HG02970 (cell line): ENCODE data around the gene DNMT3A.

ENCODE experiments used
- ATAC-seq: cut with Tn5 transposase; IDR thresholded peaks from one replicate; pipeline ENCODE4 v1.9.1; 2021; ENCODE audit warnings: mild to moderate bottlenecking, moderate library complexity, moderate number of reproducible peaks; ENCODE audit not compliant: unreplicated experiment, low FRiP score

The DNMT3A gene

DNA sequence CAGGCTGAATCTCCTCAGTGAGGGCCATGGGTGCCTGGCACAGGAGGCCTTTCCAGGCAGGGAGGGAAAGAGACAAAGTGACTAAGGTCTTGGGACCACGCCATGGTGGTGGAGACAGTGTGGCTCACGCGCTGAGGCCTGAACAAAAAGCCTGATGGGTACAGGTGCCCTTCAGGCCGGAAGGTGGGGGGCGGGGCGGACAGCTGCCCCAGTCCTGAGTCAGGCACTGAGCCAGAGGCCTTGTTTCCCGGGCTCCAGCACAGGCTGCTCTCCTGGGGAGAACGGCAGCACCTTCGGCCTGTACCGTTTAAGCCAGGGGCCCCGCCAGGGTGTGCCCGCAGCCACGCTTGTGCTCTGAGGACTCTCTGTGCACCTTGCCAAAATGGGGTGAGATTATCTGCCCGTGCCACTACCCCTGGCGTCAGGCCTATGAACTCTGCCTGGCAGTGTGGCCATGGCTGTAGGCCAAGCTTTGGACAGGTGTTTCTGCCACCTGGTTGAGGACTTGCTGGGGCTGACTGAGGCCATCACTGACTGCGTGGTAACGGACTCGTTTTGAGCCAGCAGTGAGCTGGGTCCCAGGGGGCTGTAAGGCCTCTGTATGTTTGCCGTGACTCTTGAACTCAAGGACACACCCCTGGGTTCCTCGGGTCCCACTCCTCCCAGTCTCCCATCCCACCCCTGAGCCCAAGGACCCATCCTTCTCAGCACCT is 31.7 kb upstream of the DNMT3A start:
- no peak for ATAC-seq

DNA sequence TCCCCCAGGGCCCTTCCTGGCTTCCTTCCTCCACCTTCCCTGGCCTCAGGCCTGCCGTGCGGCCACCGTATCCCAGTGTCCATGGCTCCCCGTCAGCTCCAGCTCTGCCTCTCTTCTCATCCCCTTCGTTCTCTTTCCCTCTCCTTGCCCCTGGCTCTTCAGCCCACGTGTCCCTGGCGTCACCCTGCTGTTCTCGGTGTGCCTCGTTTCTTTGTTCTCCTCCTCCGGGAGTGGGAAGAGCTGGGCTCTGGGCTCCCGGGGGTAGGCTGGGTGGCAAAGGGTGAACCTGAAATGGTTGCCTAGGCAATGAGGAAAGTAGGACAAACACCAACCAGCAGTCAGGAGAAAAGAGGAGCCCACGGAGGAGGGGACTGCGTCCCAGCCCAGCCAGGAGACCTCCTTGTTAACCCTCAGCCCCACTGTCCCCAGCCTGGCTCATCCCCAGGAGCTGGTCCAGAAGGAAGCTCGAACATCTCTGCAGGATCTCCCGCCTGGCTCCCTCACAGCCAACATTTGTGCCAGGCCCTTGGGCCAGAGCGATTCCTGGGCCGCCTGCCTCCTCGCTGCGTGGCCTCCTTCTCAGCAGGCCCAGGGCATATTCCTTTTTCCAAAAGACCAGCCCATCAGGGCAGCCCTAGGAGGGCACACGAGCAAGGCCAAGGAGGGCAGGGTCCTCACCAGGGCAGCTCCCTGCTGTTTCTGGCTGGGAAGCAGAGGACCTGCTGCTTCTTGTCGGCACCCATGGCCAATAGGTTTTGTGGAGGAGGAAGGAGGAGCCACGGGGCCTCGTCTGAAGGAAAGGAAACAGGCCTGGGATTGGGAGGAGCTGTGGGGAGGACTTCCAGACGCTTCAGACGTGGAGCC is 30.9 kb upstream of the DNMT3A start:
- no peak for ATAC-seq

DNA sequence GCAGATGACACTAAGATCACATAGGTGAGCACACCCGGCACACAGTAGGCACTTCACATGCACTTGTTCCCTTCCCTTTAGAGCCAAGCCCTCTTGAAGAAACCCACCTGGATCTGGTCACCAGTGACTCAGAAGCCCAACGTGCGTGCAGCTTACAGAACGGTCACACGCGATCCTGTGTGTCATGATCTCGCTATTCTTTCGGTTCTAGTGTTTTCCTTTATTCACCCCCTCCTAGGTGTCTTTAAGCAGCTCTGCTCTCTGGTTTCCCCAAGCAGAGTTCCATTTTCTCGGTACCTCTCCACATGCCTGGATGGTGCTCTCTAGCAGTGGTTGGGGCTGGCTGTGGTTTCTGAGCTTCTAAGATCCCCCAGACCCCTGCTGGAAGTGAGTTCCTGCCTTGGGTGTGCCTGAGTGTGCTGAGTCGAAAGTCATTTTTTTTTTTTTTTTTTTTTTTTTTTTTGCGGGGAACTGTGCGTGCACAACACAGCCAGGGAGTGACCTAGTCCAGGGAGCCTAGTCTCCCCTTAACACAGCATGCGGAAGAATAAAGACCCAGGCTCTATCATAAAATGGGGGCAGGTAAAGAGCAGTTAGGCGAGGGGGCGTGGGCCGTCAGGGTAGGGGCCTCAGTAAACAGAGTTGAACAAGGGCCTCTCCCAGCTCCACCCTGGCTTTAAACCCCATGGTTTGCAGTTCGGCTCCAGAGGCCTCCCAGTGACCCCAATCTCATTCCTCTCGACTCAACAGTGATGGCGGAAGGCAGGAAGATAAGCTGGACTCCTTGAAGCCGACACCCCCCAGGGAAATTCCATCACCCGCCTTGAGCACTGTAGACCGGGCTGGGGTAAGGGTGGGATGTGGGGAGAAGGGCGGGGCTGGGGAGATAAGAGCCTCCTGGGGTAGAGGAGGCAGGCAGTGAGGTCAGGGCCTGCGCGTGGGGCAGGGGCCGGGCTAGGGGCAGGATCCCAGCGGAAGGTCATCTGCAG is 29.8 kb upstream of the DNMT3A start:
- no peak for ATAC-seq

DNA sequence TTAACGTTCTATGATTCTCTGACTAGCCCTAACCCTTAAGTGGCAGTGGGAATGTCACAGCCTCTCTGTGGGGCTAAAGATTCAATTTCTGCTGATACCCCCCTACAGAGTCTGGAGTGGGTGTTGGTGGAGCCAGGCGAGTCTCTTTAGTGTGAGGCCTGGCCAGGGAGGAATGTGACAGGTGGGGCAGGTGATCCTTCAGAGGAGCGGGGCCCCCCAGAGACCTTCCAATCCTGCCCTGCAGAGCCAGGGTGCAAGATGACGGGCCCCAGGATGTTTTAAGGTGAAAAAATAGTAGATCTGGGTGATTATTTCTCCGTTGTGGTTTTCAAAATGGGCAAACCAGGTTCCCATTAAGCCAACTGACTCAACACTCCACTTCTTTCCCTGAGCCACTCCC is 28.2 kb upstream of the DNMT3A start:
- no peak for ATAC-seq

DNA sequence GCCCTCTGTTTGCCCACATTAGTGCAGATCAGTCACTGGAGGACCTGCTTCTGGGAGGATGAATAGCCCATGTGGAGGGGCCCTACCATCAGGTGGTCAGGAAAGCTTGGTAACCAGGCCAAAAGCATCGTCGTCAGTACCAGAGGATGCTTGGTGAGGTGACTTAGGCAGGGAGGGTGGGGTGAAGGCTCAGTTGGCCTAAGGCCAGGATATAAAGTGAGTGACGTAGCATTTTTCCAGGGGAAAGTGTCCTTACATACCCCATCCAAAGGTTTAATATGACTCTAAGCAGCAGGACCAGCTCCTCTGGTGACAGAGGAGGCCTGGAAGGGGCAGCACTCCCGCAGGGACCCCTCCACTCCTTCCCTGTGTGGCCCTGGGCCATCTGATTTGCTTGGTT is 27.7 kb upstream of the DNMT3A start:
- ATAC-seq = no peak

DNA sequence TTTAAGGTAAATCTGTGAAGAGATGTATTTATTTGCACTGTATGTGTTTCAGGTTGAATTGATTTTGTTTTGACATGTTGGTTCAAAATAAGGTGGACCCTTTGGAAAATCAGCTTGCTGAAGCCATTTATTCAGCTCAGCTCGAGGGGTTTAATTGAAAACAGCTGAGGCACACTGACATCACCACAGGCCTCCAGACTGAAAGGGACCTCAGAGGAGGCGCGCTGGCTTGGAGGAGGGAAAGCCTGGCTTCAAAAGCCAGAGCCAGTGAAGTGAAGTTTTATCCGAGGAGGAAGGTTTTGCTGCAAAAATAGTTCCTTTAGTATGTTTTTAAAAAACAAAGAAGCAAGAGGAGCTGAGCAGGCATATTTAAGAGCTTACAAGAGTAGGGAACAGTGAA is 26.9 kb upstream of the DNMT3A start:
- no peak for ATAC-seq

DNA sequence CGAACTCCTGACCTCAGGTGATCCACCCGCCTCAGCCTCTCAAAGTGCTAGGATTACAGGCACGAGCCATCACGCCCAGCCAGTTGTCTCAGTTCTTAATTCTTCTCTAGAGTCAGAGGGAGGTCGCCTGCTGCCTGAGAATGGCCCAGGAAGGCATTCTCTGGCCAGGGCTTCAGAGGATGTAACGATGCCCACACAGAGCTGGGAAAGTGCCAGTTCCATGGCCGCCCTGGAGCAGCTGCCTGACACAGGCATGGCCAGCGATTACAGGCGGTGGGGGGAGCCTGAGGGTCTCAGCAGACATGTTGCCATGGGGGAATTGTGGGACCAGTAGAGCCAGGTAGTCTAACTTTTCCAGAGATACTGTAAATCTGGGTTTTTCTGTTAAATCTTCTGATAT is 25.6 kb upstream of the DNMT3A start:
- no peak for ATAC-seq

DNA sequence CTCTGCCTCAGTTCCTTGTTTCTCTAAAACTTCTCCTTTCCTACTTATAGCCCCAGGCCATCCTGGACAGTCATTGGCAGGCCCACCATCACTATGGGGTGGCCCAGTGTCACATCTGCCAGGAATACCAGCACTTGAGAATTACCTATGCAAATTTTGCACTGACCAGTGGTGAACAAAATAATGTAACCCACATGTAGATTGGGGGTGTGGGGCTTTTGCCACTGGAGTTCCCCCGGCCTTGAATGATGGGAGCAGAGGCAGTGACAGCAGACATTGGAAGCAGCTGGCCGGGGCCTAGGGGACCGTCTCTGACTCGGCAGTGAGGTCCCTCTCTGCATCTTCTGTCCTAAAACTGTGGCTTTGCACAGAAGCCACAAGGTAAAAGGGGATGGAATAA is 24.9 kb upstream of the DNMT3A start:
- no peak for ATAC-seq

DNA sequence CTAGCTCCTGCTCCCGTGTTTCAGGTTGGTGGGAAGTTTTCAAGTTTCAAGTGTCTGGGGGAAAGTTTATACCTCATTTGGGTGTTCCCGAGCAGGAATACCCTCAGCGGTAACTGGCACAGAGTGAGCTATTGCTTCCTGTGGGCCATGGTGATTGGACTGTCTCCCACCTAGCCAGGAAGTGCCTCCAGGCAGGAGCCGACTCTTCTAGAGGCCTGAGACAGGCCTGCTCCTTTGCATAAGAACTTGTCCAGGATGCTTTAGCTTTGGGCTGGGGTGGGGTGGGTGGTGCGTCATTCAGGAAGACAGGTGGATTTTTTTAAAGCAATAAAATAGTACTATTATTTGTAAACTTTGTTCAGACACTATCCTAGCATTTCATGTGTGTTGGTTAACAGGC is 23.5 kb upstream of the DNMT3A start:
- no peak for ATAC-seq

DNA sequence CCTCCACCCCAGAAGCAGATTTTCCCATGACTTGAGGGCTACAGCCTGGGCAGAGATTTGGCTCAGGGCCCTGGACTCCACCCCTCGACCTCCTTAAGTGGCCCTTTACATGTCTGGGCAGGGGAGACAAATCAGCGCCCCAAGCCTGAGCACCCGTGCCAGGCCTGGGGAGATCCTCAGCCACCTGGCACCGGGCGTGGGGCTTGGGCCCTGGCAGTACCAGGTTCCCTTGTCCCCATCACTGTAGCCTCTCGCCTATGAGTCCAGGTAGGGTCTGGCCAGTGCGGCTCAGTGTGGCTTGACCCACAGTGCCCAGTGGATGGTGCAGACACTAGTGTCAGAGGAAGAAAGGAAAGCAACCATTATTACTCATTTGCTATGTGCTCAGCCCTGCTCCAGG is 22.0 kb upstream of the DNMT3A start:
- no peak for ATAC-seq

DNA sequence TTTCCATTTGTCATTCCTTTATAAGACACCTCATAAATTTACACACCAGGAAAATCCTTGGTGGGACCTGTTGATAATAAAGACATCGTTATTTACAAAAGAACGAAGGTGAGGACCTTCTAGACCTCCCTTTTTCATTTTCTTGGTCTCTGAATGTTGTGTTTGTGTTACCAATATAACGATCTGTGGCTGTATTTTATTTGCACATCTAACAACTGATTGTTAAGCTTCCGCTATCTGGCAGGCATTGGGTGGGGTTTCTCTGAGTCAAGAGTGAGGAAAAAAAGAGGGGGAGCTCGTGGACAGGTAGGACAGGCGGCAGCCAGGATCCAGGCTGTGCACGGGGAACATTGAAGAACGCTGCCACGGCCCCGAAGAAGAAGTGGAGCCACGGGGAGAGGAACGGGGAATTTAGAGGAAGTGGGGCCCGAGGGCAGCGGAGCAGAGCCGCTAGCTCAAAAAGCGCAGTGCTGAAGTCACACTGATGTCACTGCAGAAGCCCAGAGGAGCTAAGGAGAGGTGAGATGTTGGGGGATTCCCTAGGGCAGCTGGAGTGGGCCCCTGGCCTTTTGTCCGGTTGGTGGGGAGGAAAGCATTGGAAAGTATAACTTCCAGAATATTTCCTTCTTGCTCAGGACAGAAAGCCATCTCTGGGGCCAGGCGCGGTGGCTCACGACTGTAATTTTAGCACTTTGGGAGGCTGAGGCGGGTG is 20.9 kb upstream of the DNMT3A start:
- ATAC-seq = peak; percentile 57

DNA sequence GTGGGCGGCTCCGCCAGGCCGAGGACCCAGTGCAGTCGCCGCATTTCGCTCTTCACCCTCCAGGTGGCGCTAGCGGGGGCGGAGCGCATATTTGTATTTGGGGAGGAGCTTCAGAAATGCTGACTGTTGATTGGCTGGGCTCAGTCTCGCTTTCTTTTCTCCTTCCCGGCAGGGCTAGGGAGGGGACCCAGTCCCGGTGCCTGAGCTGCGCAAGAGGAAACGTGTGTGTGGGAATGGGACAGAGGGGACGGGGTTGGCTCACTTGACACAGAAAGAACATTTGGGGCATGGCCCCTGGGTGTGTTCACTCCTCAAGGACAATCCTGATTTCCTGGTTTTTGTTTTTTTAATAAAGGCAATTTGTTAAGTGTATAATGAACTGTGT is 20.3 kb upstream of the DNMT3A start:
- peak; percentile 83 for ATAC-seq

DNA sequence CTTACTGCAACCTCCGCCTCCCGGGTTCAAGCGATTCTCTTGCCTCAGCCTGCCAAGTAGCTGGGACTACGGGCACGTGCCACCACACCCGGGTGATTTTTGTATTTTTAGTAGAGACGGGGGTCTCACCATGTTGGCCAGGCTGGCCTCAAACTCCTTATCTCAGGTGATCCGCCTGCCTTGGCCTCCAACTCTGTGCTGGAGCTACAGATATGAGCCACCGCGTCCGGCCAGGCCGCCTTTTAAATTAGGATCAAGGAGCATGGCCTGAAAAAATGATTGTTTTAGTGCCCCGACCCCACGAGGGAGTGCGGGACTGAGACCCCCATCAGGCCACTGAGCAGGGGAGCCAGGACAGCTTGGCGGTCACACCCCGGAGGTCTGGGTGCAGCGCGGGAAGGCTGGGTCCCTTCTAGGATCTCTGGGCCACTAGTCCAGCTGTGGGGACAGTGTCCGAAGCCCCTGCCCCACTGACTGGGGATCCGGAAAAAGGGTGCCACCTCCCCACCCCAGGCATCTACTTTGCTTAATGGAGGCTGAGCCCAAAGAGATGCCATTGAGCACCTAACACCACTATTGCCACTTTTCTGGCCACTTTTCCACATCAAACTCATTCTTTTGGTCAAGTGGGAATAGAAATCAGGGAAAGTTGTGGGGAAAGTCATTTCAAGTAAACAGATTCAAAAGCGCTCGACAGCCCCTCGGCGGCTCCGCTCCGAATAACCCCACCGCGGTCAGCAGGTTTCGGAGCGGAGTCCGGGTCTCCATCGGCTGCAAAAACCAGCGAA is 19.7 kb upstream of the DNMT3A start:
- ATAC-seq = no peak

DNA sequence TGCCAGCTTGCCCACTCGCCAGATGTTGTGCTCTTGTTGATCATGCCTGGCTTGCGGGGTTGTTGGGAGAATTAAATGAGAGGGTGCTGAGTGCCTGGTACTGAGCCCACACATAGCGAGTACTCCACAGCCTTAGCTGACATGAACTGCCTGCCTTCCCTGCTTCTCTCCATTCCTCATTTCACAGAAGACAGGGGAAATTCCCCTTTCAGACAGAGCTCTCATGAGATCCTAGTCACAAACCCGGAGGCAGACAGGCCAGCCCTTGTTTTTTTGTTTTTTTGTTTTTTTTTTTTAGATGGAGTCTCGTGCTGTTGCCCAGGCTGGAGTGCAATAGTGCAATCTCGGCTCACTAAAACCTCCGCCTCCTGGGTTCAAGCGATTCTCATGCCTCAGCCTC is 17.1 kb upstream of the DNMT3A start:
- ATAC-seq = no peak

DNA sequence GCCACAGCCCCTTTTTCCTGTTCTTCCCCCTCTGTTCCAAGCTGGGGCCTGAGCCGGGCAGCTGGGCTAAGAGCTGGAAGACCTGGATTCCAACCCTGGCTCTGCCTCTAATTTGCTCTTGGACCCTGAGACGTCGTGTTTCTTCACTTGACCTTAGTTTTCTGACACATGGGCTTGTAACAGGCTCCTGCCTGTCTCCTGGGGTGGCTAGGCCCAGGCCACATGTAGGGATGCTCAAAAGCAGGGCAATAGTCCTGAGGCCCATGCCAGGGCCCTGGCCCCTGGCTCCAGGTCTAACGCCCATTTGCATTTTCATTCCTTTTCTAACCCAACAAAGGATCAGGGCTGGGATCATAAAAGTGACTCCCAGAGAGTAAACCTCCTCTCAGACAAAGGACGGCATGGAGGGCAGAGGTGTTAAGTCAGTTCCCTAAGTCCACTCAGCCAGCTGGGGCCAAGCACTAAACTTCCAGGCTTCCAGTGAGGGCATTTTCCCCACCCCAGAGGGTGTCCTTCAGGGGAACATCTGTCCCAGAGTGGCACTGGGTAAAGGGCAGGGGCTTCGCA is 16.6 kb upstream of the DNMT3A start:
- no peak for ATAC-seq

DNA sequence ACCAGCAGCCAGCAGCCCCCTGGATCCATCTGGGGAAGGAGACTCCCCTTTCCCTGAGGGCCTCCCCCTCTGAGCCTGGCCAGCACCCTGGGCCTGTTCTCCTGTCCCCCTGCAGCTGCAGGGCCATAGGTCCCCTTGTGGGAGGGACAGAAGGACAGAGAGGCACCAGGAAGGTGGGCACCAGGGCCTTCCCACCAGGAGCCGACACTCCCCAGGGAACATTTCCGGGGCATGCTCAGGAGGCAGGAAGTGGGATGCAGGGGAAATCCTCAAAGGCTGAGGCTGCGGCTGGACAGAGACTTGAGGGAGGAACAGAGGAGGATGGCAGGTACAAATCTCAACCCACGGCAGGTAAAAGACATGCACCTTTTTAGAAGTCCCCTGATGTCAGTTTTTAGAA is 14.4 kb upstream of the DNMT3A start:
- no peak for ATAC-seq

DNA sequence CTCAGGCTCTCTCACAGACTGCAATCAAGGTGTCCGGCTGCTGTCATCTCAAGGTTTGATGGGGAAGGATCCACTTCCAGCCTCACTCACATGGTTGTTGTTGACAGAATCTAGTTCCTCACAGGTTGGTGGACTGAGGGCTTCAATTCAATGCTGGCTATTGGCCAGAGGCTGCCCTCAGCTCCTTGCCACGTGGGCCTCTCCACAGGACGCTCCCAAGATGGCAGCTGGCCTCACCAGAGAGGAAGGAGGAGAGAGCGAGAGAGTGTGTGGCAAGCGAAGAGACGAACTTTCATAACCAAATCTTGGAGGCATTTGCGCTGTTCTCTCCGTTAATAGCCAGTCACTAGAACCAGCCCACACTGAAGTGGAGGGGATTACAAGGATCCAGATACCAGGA is 13.5 kb upstream of the DNMT3A start:
- no peak for ATAC-seq

DNA sequence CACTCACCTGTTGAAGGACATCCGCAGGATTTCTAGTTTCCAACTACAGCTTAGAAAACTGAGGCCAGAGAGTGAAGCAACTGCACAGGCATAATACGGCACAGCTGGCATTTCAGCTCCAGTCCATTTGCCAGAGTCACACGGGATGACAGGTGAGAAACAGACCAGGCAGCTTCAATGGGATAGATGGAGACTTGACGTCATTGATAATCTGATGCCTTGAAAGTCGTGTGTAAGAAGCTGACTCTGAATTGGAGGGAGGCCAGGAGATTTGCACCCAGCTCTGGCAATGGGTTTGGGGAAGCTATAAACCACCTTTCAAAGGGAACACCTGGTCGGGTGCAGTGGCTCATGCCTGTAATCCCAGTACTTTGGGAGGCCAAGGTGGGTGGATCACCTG is 12.4 kb upstream of the DNMT3A start:
- ATAC-seq = no peak

DNA sequence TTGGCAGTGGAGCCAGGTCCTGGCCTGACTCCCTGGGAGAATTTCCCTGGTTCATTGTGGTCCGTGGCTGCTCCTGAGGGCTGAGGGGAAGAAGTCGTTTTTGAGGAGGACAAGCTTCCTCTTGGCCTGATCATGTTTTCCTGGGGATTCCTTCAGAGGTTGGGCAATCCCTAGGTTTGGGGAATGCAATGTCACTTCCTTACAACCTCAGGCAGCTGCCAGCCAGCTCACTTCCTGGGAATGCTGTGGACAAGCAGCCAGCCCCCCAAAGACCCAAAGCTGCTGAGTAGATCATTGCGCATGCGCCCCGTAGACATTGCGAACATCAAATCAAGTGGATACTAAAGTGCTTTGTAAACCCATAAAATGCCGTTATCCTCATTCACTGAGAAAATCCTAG is 7.7 kb upstream of the DNMT3A start:
- no peak for ATAC-seq
